HG03196 (cell line): ENCODE results near the gene PPP1R15A.
"Not testable (repeated sequence)": the region's sequence is repeated elsewhere in the genome, so short reads cannot be mapped to it uniquely, and the experiment has no call there.

ENCODE experiments used
- ATAC-seq: cut with Tn5 transposase; IDR thresholded peaks from one replicate; pipeline ENCODE4 v1.9.1; 2021; ENCODE audit not compliant: unreplicated experiment

PPP1R15A gene

GRCh38 chr19:48858984-48859710 is 13.1 kb upstream of the PPP1R15A start:
- ATAC-seq = no peak

- ATAC-seq = no peak
These were observed 12.3 kb upstream of the PPP1R15A start for GRCh38 chr19:48859711-48860572.

- no peak for ATAC-seq
These were observed 10.9 kb upstream of the PPP1R15A start for GRCh38 chr19:48861313-48861712.

GRCh38 chr19:48862827-48863226 is 9.4 kb upstream of the PPP1R15A start:
- ATAC-seq = no peak

GRCh38 chr19:48866692-48867091 is 5.5 kb upstream of the PPP1R15A start:
- no peak for ATAC-seq

- no peak for ATAC-seq
These were observed 5.0 kb upstream of the PPP1R15A start for GRCh38 chr19:48867123-48867745.

GRCh38 chr19:48867746-48868113 is 4.5 kb upstream of the PPP1R15A start:
- no peak for ATAC-seq

- ATAC-seq = no peak
These were observed 3.9 kb upstream of the PPP1R15A start, which contains the start of gene PLEKHA4 for GRCh38 chr19:48868114-48868886. TSS of gene PLEKHA4 (minus strand) at chr19:48868617. CDS start at chr19:48867620, 997 bp downstream.

GRCh38 chr19:48870048-48870447 is 2.2 kb upstream of the PPP1R15A start:
- ATAC-seq = no peak

GRCh38 chr19:48871471-48872181 is 595 bp upstream of the PPP1R15A start:
- not testable (repeated sequence) for ATAC-seq

GRCh38 chr19:48872884-48873475 is 759 bp downstream of the PPP1R15A start:
- ATAC-seq = no peak

GRCh38 chr19:48873476-48874302 is 1.5 kb downstream of the PPP1R15A start:
- ATAC-seq = no peak

- no peak for ATAC-seq
These were observed 2.3 kb downstream of the PPP1R15A start for GRCh38 chr19:48874303-48875135.

- ATAC-seq = not testable (repeated sequence)
These were observed 4.1 kb downstream of the PPP1R15A start for GRCh38 chr19:48876043-48876981.

- ATAC-seq = no peak
These were observed 5.6 kb downstream of the PPP1R15A start for GRCh38 chr19:48877855-48878195.

GRCh38 chr19:48878196-48879024 is 6.2 kb downstream of the PPP1R15A start:
- ATAC-seq = no peak
